Stimulated activated CD4-positive, alpha-beta T cell treated with anti-CD3 and anti-CD28 coated beads, Interleukin-2, amount 100 ng/mL, for 4 hours (primary cell): ENCODE results near the gene ADSS1.
A peak's percentile ranks its signal among the peaks of the same experiment; 100 is the strongest.

Source experiments
- DNase-seq: peaks from one replicate; pipeline ENCODE4 v3.0.0-alpha.2; 2020; ENCODE audit warnings: low read depth

The ADSS1 gene

GRCh38 chr14:104784218-104784568 is 60.2 kb downstream of the ADSS1 start:
- no peak for DNase-seq

- no peak for DNase-seq
These were observed 61.0 kb downstream of the ADSS1 start for GRCh38 chr14:104784846-104785707.

GRCh38 chr14:104785708-104786080 is 61.7 kb downstream of the ADSS1 start:
- DNase-seq, result no peak

- DNase-seq, result no peak
These were observed 62.1 kb downstream of the ADSS1 start for GRCh38 chr14:104786091-104786586.

GRCh38 chr14:104786726-104787675 is 63.0 kb downstream of the ADSS1 start:
- no peak for DNase-seq

GRCh38 chr14:104787736-104788135 is 63.7 kb downstream of the ADSS1 start:
- no peak for DNase-seq

- no peak for DNase-seq
These were observed 64.3 kb downstream of the ADSS1 start for GRCh38 chr14:104788161-104788818.

GRCh38 chr14:104788873-104789663 is 65.0 kb downstream of the ADSS1 start:
- no peak for DNase-seq

- DNase-seq, result no peak
These were observed 66.0 kb downstream of the ADSS1 start for GRCh38 chr14:104789752-104790743.

- DNase-seq, result no peak
These were observed 67.4 kb downstream of the ADSS1 start for GRCh38 chr14:104791425-104791824.

- no peak for DNase-seq
These were observed 68.3 kb downstream of the ADSS1 start for GRCh38 chr14:104792101-104792884.

GRCh38 chr14:104792945-104793702 is 69.1 kb downstream of the ADSS1 start:
- no peak for DNase-seq

- no peak for DNase-seq
These were observed 69.6 kb downstream of the ADSS1 start for GRCh38 chr14:104793703-104793959.

GRCh38 chr14:104794099-104794498 is 70.1 kb downstream of the ADSS1 start:
- DNase-seq, result no peak

- DNase-seq, result no peak
These were observed 70.6 kb downstream of the ADSS1 start for GRCh38 chr14:104794631-104794992.

GRCh38 chr14:104794993-104795780 is 71.2 kb downstream of the ADSS1 start, which contains the start of gene AKT1:
AKT1 (minus strand) TSS chr14:104795748; CDS start chr14:104792643, 3,105 bp downstream.
- DNase-seq, result no peak

GRCh38 chr14:104795781-104796686 is 72.0 kb downstream of the ADSS1 start:
- peak; percentile 47 for DNase-seq
